Measurements from ENCODE around the gene STN1.
"Not testable (repeated sequence)": the region's sequence is repeated elsewhere in the genome, so short reads cannot be mapped to it uniquely, and the experiment has no call there.

STN1 gene

GRCh38 chr10:103858360-103858759 lies 59.6 kb downstream of the STN1 start:
- no peak for DNase-seq

- no peak for DNase-seq
Measured at GRCh38 chr10:103856797-103857170, 61.2 kb downstream of the STN1 start.

- DNase-seq: no peak
Measured at GRCh38 chr10:103855852-103856796, 61.9 kb downstream of the STN1 start.

- DNase-seq: peak; percentile 27
Measured at GRCh38 chr10:103855424-103855823, 62.6 kb downstream of the STN1 start, which contains the start of gene SH3PXD2A. Gene SH3PXD2A (minus strand): TSS chr10:103855576. CDS start chr10:103855266, 310 bp downstream.

- DNase-seq: no peak
Measured at GRCh38 chr10:103854686-103855391, 63.1 kb downstream of the STN1 start.

- DNase-seq: peak; percentile 39
Measured at GRCh38 chr10:103854265-103854685, 63.7 kb downstream of the STN1 start.

GRCh38 chr10:103853428-103854264 lies 64.3 kb downstream of the STN1 start:
- no peak for DNase-seq

- no peak for DNase-seq
Measured at GRCh38 chr10:103852856-103853255, 65.1 kb downstream of the STN1 start.

- DNase-seq: no peak
Measured at GRCh38 chr10:103852189-103852711, 65.7 kb downstream of the STN1 start.

- DNase-seq: no peak
Measured at GRCh38 chr10:103851261-103851660, 66.7 kb downstream of the STN1 start.

GRCh38 chr10:103850572-103850895 lies 67.5 kb downstream of the STN1 start:
- DNase-seq: no peak

- DNase-seq: no peak
Measured at GRCh38 chr10:103849880-103850571, 68.0 kb downstream of the STN1 start.

GRCh38 chr10:103849212-103849877 lies 68.6 kb downstream of the STN1 start:
- DNase-seq: no peak

- DNase-seq: peak; percentile 48
Measured at GRCh38 chr10:103847909-103848468, 70.0 kb downstream of the STN1 start.

GRCh38 chr10:103847346-103847745 lies 70.6 kb downstream of the STN1 start:
- DNase-seq: no peak

GRCh38 chr10:103845972-103846371 lies 72.0 kb downstream of the STN1 start:
- peak; percentile 59 for DNase-seq

GRCh38 chr10:103845346-103845745 lies 72.6 kb downstream of the STN1 start:
- DNase-seq: not testable (repeated sequence)

- DNase-seq: no peak
Measured at GRCh38 chr10:103843854-103844570, 74.0 kb downstream of the STN1 start.

- no peak for DNase-seq
Measured at GRCh38 chr10:103843045-103843444, 74.9 kb downstream of the STN1 start.

- DNase-seq: no peak
Measured at GRCh38 chr10:103842605-103843004, 75.4 kb downstream of the STN1 start.

GRCh38 chr10:103841519-103841918 lies 76.5 kb downstream of the STN1 start:
- no peak for DNase-seq

All from hematopoietic multipotent progenitor cell treated with erythropoietin and hydrocortisone succinate and interleukin-3 and kit ligand, for 4 days (in vitro differentiated cells).